Measurements from ENCODE around the gene GABRA5. TPM values are rescaled to one million over a fixed set of nuclear protein-coding genes. Genes with fewer than 3 reads are reported as not detected.
"Not testable (repeated sequence)": the region's sequence is repeated elsewhere in the genome, so short reads cannot be mapped to it uniquely, and the experiment has no call there.

Gene GABRA5
- total RNA-seq, 2 experiments from 2014 or later = not detected

GRCh38 chr15:26893351-26894065 lies 26.6 kb downstream of the GABRA5 start:
- Mint-ChIP-seq H3K36me3 (ENCODE audit: low read depth) (no peaks in the 10 kb centered on the region), H3K4me1 (ENCODE audit: low read depth) (peaks cover 4% of the 10 kb centered on the region), H3K9me3 (peaks cover 5% of the 10 kb centered on the region), H3K4me3 (no peak overlapping the region), H3K27me3 (ENCODE audit: low read depth) (peaks cover 30% of the 10 kb centered on the region), H3K27ac (no peak overlapping the region)
- intact Hi-C loops (cut with micrococcal nuclease) = loop anchor here (5.0 kb wide), 1 partner anchor 464 kb away; no protein-coding TSS in a partner anchor
- CTCF ChIA-PET = no interaction called here
- DNase-seq = no peak

GRCh38 chr15:26894181-26894580 lies 27.3 kb downstream of the GABRA5 start:
- intact Hi-C loops (cut with micrococcal nuclease) = loop anchor here (5.0 kb wide), 1 partner anchor 463 kb away; no protein-coding TSS in a partner anchor
- Mint-ChIP-seq H3K9me3 (peaks cover 7% of the 10 kb centered on the region), H3K4me3 (no peak overlapping the region), H3K36me3 (ENCODE audit: low read depth) (no peaks in the 10 kb centered on the region), H3K27ac (no peak overlapping the region), H3K27me3 (ENCODE audit: low read depth) (peaks cover 28% of the 10 kb centered on the region), H3K4me1 (ENCODE audit: low read depth) (peaks cover 4% of the 10 kb centered on the region)
- DNase-seq = no peak
- CTCF ChIA-PET = no interaction called here

GRCh38 chr15:26895346-26895745 lies 28.5 kb downstream of the GABRA5 start:
- H3K4me3 Mint-ChIP-seq; DNase-seq; intact Hi-C loops (cut with micrococcal nuclease); H3K36me3 Mint-ChIP-seq (ENCODE audit: low read depth); H3K4me1 Mint-ChIP-seq (ENCODE audit: low read depth); H3K27ac Mint-ChIP-seq; CTCF ChIA-PET: not testable (repeated sequence)
- H3K9me3 Mint-ChIP-seq = peaks cover 13% of the 10 kb centered on the region
- peaks cover 25% of the 10 kb centered on the region for H3K27me3 Mint-ChIP-seq (ENCODE audit: low read depth)

- CTCF ChIA-PET = no interaction called here
- Mint-ChIP-seq H3K27ac (no peak overlapping the region), H3K27me3 (ENCODE audit: low read depth) (no peaks in the 10 kb centered on the region), H3K4me1 (ENCODE audit: low read depth) (no peaks in the 10 kb centered on the region), H3K36me3 (ENCODE audit: low read depth) (no peaks in the 10 kb centered on the region), H3K4me3 (no peak overlapping the region), H3K9me3 (peaks cover 25% of the 10 kb centered on the region)
- DNase-seq = no peak
- intact Hi-C loops (cut with micrococcal nuclease) = no loop called here
Observed at GRCh38 chr15:26899658-26900057, 32.8 kb downstream of the GABRA5 start.

GRCh38 chr15:26901041-26901440 lies 34.2 kb downstream of the GABRA5 start:
- H3K27ac Mint-ChIP-seq = no peak overlapping the region
- no peaks in the 10 kb centered on the region for H3K4me1 Mint-ChIP-seq (ENCODE audit: low read depth)
- CTCF ChIA-PET = no interaction called here
- no peaks in the 10 kb centered on the region for H3K27me3 Mint-ChIP-seq (ENCODE audit: low read depth)
- intact Hi-C loops (cut with micrococcal nuclease) = no loop called here
- DNase-seq = no peak
- H3K9me3 Mint-ChIP-seq = peaks cover 29% of the 10 kb centered on the region
- no peak overlapping the region for H3K4me3 Mint-ChIP-seq
- H3K36me3 Mint-ChIP-seq (ENCODE audit: low read depth) = peaks cover 3% of the 10 kb centered on the region

- intact Hi-C loops (cut with micrococcal nuclease) = no loop called here
- H3K4me1 Mint-ChIP-seq (ENCODE audit: low read depth) = no peaks in the 10 kb centered on the region
- DNase-seq = no peak
- no peaks in the 10 kb centered on the region for H3K27me3 Mint-ChIP-seq (ENCODE audit: low read depth)
- no peak overlapping the region for H3K4me3 Mint-ChIP-seq
- H3K9me3 Mint-ChIP-seq = peaks cover 9% of the 10 kb centered on the region
- H3K36me3 Mint-ChIP-seq (ENCODE audit: low read depth) = no peaks in the 10 kb centered on the region
- CTCF ChIA-PET = no interaction called here
- H3K27ac Mint-ChIP-seq = no peak overlapping the region
Observed at GRCh38 chr15:26910715-26911114, 43.9 kb downstream of the GABRA5 start.

GRCh38 chr15:26921433-26921832 lies 54.6 kb downstream of the GABRA5 start:
- Mint-ChIP-seq H3K27ac (no peak overlapping the region), H3K4me3 (no peak overlapping the region), H3K27me3 (ENCODE audit: low read depth) (no peaks in the 10 kb centered on the region), H3K36me3 (ENCODE audit: low read depth) (no peaks in the 10 kb centered on the region), H3K9me3 (peaks cover 13% of the 10 kb centered on the region), H3K4me1 (ENCODE audit: low read depth) (no peaks in the 10 kb centered on the region)
- intact Hi-C loops (cut with micrococcal nuclease) = no loop called here
- DNase-seq = no peak
- CTCF ChIA-PET = interaction anchor here (0.6 kb wide), 1 partner anchor 30 kb away, joined by 3 read pairs; no protein-coding TSS in a partner anchor

- Mint-ChIP-seq H3K4me1 (ENCODE audit: low read depth) (no peaks in the 10 kb centered on the region), H3K36me3 (ENCODE audit: low read depth) (no peaks in the 10 kb centered on the region), H3K4me3 (no peak overlapping the region), H3K9me3 (peaks cover 3% of the 10 kb centered on the region), H3K27me3 (ENCODE audit: low read depth) (no peaks in the 10 kb centered on the region), H3K27ac (no peak overlapping the region)
- intact Hi-C loops (cut with micrococcal nuclease) = no loop called here
- DNase-seq = no peak
- CTCF ChIA-PET = no interaction called here
Observed at GRCh38 chr15:26926081-26926480, 59.2 kb downstream of the GABRA5 start.

GRCh38 chr15:26928051-26928450 lies 61.2 kb downstream of the GABRA5 start:
- CTCF ChIA-PET = no interaction called here

GRCh38 chr15:26929588-26929987 lies 62.7 kb downstream of the GABRA5 start:
- no peak overlapping the region for H3K4me3 Mint-ChIP-seq
- no peaks in the 10 kb centered on the region for H3K4me1 Mint-ChIP-seq (ENCODE audit: low read depth)
- intact Hi-C loops (cut with micrococcal nuclease) = no loop called here
- no peak for DNase-seq
- no peaks in the 10 kb centered on the region for H3K27me3 Mint-ChIP-seq (ENCODE audit: low read depth)
- peaks cover 6% of the 10 kb centered on the region for H3K9me3 Mint-ChIP-seq
- CTCF ChIA-PET = no interaction called here
- H3K36me3 Mint-ChIP-seq (ENCODE audit: low read depth) = no peaks in the 10 kb centered on the region
- no peak overlapping the region for H3K27ac Mint-ChIP-seq

More at GRCh38 chr15:26928051-26928450, 61.2 kb downstream of the GABRA5 start:
- peaks cover 6% of the 10 kb centered on the region for H3K9me3 Mint-ChIP-seq
- no peaks in the 10 kb centered on the region for H3K4me1 Mint-ChIP-seq (ENCODE audit: low read depth)
- intact Hi-C loops (cut with micrococcal nuclease) = no loop called here
- no peak overlapping the region for H3K4me3 Mint-ChIP-seq
- no peaks in the 10 kb centered on the region for H3K27me3 Mint-ChIP-seq (ENCODE audit: low read depth)
- no peak overlapping the region for H3K27ac Mint-ChIP-seq
- H3K36me3 Mint-ChIP-seq (ENCODE audit: low read depth) = no peaks in the 10 kb centered on the region
- no peak for DNase-seq

- Mint-ChIP-seq H3K9me3 (peaks cover 10% of the 10 kb centered on the region), H3K4me3 (no peak overlapping the region), H3K27me3 (ENCODE audit: low read depth) (no peaks in the 10 kb centered on the region), H3K27ac (no peak overlapping the region), H3K4me1 (ENCODE audit: low read depth) (no peaks in the 10 kb centered on the region), H3K36me3 (ENCODE audit: low read depth) (no peaks in the 10 kb centered on the region)
- DNase-seq = no peak
- intact Hi-C loops (cut with micrococcal nuclease) = no loop called here
- CTCF ChIA-PET = no interaction called here
Observed at GRCh38 chr15:26934848-26935247, 68.0 kb downstream of the GABRA5 start.

- Mint-ChIP-seq H3K36me3 (ENCODE audit: low read depth) (no peaks in the 10 kb centered on the region), H3K9me3 (peaks cover 10% of the 10 kb centered on the region), H3K27me3 (ENCODE audit: low read depth) (no peaks in the 10 kb centered on the region), H3K27ac (no peak overlapping the region), H3K4me1 (ENCODE audit: low read depth) (no peaks in the 10 kb centered on the region), H3K4me3 (no peak overlapping the region)
- DNase-seq = no peak
- intact Hi-C loops (cut with micrococcal nuclease) = no loop called here
- CTCF ChIA-PET = no interaction called here
Observed at GRCh38 chr15:26935322-26935721, 68.5 kb downstream of the GABRA5 start.

GRCh38 chr15:26936502-26936901 lies 69.6 kb downstream of the GABRA5 start:
- no peak overlapping the region for H3K27ac Mint-ChIP-seq
- H3K36me3 Mint-ChIP-seq (ENCODE audit: low read depth) = no peaks in the 10 kb centered on the region
- CTCF ChIA-PET = no interaction called here

More at GRCh38 chr15:26936502-26936901, 69.6 kb downstream of the GABRA5 start:
- Mint-ChIP-seq H3K4me1 (ENCODE audit: low read depth) (no peaks in the 10 kb centered on the region), H3K4me3 (no peak overlapping the region), H3K27me3 (ENCODE audit: low read depth) (no peaks in the 10 kb centered on the region), H3K9me3 (peaks cover 9% of the 10 kb centered on the region)
- no peak for DNase-seq
- intact Hi-C loops (cut with micrococcal nuclease) = no loop called here

Data from activated naive CD4-positive, alpha-beta T cell treated with anti-CD3 and anti-CD28 coated beads for 36 hours (primary cell).